GM19025 (cell line): ENCODE results near the gene DGKD.

Experiments used
- ATAC-seq: cut with Tn5 transposase; IDR thresholded peaks from one replicate; pipeline ENCODE4 v1.9.1; 2021; ENCODE audit warnings: mild to moderate bottlenecking, low read depth, moderate library complexity; ENCODE audit not compliant: unreplicated experiment

DGKD gene

GRCh38 chr2:233469261-233470010, 115.1 kb downstream of the DGKD start:
- no peak for ATAC-seq

GRCh38 chr2:233470011-233470687, 115.9 kb downstream of the DGKD start:
- no peak for ATAC-seq

GRCh38 chr2:233470839-233471238, 116.5 kb downstream of the DGKD start:
- no peak for ATAC-seq

GRCh38 chr2:233471291-233472035, 117.2 kb downstream of the DGKD start:
- no peak for ATAC-seq

- no peak for ATAC-seq
These were observed 119.1 kb downstream of the DGKD start for GRCh38 chr2:233473386-233473791.

GRCh38 chr2:233473878-233474277, 119.6 kb downstream of the DGKD start:
- no peak for ATAC-seq

GRCh38 chr2:233474308-233475160, 120.2 kb downstream of the DGKD start:
- no peak for ATAC-seq

GRCh38 chr2:233476063-233476410, 121.7 kb downstream of the DGKD start:
- ATAC-seq, result no peak

- no peak for ATAC-seq
These were observed 122.6 kb downstream of the DGKD start for GRCh38 chr2:233476651-233477547.

GRCh38 chr2:233477548-233478433, 123.5 kb downstream of the DGKD start:
- ATAC-seq, result no peak

GRCh38 chr2:233479616-233480489, 125.6 kb downstream of the DGKD start:
- no peak for ATAC-seq

GRCh38 chr2:233480490-233481202, 126.4 kb downstream of the DGKD start:
- ATAC-seq, result no peak

GRCh38 chr2:233481368-233482142, 127.3 kb downstream of the DGKD start:
- no peak for ATAC-seq

GRCh38 chr2:233482616-233483015, 128.3 kb downstream of the DGKD start:
- ATAC-seq, result no peak

- no peak for ATAC-seq
These were observed 131.4 kb downstream of the DGKD start for GRCh38 chr2:233485726-233486125.

GRCh38 chr2:233486357-233486756, 132.1 kb downstream of the DGKD start:
- no peak for ATAC-seq
